GM21737 (cell line): ENCODE results near the gene SLC16A13.
"Not testable (repeated sequence)": the region's sequence is repeated elsewhere in the genome, so short reads cannot be mapped to it uniquely, and the experiment has no call there.

Experiments used
- ATAC-seq: cut with Tn5 transposase; IDR thresholded peaks from one replicate; pipeline ENCODE4 v1.9.1; 2021; ENCODE audit warnings: mild to moderate bottlenecking, moderate library complexity; ENCODE audit not compliant: unreplicated experiment

SLC16A13 gene

GRCh38 chr17:7035591-7036368 lies at the start of gene SLC16A13:
SLC16A13 (plus strand) TSS chr17:7036015; CDS start chr17:7036383, 368 bp downstream.
- peak; percentile 90 for ATAC-seq

GRCh38 chr17:6986676-6987075 lies 49.1 kb upstream of the SLC16A13 start:
- no peak for ATAC-seq

- ATAC-seq, result no peak
Measured at GRCh38 chr17:6989779-6990178, 46.0 kb upstream of the SLC16A13 start.

- ATAC-seq, result not testable (repeated sequence)
Measured at GRCh38 chr17:6993613-6994056, 42.2 kb upstream of the SLC16A13 start.

GRCh38 chr17:6994118-6994598 lies 41.7 kb upstream of the SLC16A13 start:
- no peak for ATAC-seq

GRCh38 chr17:6994666-6995256 lies 41.1 kb upstream of the SLC16A13 start:
- no peak for ATAC-seq

GRCh38 chr17:6995500-6996255 lies 40.1 kb upstream of the SLC16A13 start, which contains the start of gene ALOX12:
ALOX12 (plus strand) TSS chr17:6996049; CDS start chr17:6996118, 69 bp downstream.
- ATAC-seq, result no peak

GRCh38 chr17:6996256-6997011 lies 39.4 kb upstream of the SLC16A13 start:
- no peak for ATAC-seq

GRCh38 chr17:6997171-6997570 lies 38.6 kb upstream of the SLC16A13 start:
- ATAC-seq, result no peak

GRCh38 chr17:6998855-6999508 lies 36.8 kb upstream of the SLC16A13 start:
- ATAC-seq, result no peak

GRCh38 chr17:7001318-7001961 lies 34.4 kb upstream of the SLC16A13 start:
- ATAC-seq, result no peak

- ATAC-seq, result no peak
Measured at GRCh38 chr17:7002288-7003047, 33.3 kb upstream of the SLC16A13 start.

- ATAC-seq, result no peak
Measured at GRCh38 chr17:7003745-7004144, 32.1 kb upstream of the SLC16A13 start.

GRCh38 chr17:7004398-7005253 lies 31.2 kb upstream of the SLC16A13 start:
- no peak for ATAC-seq

GRCh38 chr17:7005716-7006115 lies 30.1 kb upstream of the SLC16A13 start:
- ATAC-seq, result no peak

GRCh38 chr17:7007143-7007542 lies 28.7 kb upstream of the SLC16A13 start:
- no peak for ATAC-seq

- ATAC-seq, result no peak
Measured at GRCh38 chr17:7010523-7010922, 25.3 kb upstream of the SLC16A13 start.

- ATAC-seq, result no peak
Measured at GRCh38 chr17:7011415-7011814, 24.4 kb upstream of the SLC16A13 start.
